HepG2 (cell line): ENCODE data around the gene KLHL40. TPM values are rescaled to one million over a fixed set of nuclear protein-coding genes. Genes with fewer than 3 reads are reported as not detected.

Experiments
- ETV5 ChIP-seq: IDR thresholded peaks from 2 replicates; pipeline ENCODE4 v1.6.1; 2018; ENCODE audit warnings: missing biosample characterization, missing genetic modification reagents, inconsistent platforms, borderline replicate concordance
- FOXK2 ChIP-seq: fragments of 450-650 bp; IDR thresholded peaks from 2 replicates; pipeline ENCODE4 v1.6.1; 2016
- KDM6A ChIP-seq: IDR thresholded peaks from 2 replicates; pipeline ENCODE4 v1.6.1; 2016; ENCODE audit warnings: low read depth
- KLF11 ChIP-seq: IDR thresholded peaks from 2 replicates; pipeline ENCODE4 v1.6.1; 2016; ENCODE audit warnings: missing compliant biosample characterization
- MED1 ChIP-seq: sonication (generic); formaldehyde crosslinking; IDR thresholded peaks from 2 replicates; pipeline ENCODE4 v1.4.0; 2020; ENCODE audit warnings: missing genetic modification reagents
- MIXL1 ChIP-seq: IDR thresholded peaks from 2 replicates; pipeline ENCODE4 v1.6.1; 2016
- RARA ChIP-seq: IDR thresholded peaks from 2 replicates; pipeline ENCODE4 v1.6.1; 2016; ENCODE audit warnings: missing genetic modification reagents, missing compliant biosample characterization
- SOX6 ChIP-seq, 2 experiments: fragments of 450-650 bp in 1 of 2; sonication (generic) in 1 of 2; formaldehyde crosslinking in 1 of 2; IDR thresholded peaks; 2 replicates each; pipeline versions ENCODE4 v1.4.0 to v1.6.1; 2017 to 2020; ENCODE audit warnings: antibody characterized with exemption in 1 of 2, mild to moderate bottlenecking in 1 of 2, missing genetic modification reagents in 1 of 2
- TBX3 ChIP-seq: fragments of 450-650 bp; IDR thresholded peaks from 2 replicates; pipeline ENCODE4 v1.6.1; 2017; ENCODE audit warnings: antibody characterized with exemption, mild to moderate bottlenecking, inconsistent platforms, borderline replicate concordance
- ZNF17 ChIP-seq: sonication (generic); formaldehyde crosslinking; IDR thresholded peaks from 2 replicates; pipeline ENCODE4 v1.5.0; 2020; ENCODE audit warnings: mild to moderate bottlenecking, missing genetic modification reagents
- ZNF232 ChIP-seq: sonication (generic); formaldehyde crosslinking; IDR thresholded peaks from 2 replicates; pipeline ENCODE4 v1.4.0; 2020; ENCODE audit warnings: missing genetic modification reagents, borderline replicate concordance
- ZNF775 ChIP-seq: sonication (generic); formaldehyde crosslinking; IDR thresholded peaks from 2 replicates; pipeline ENCODE4 v1.4.0; 2020; ENCODE audit warnings: missing genetic modification reagents, mild to moderate bottlenecking, moderate library complexity, borderline replicate concordance
- polyA plus RNA-seq, 8 experiments: library from polyadenylated mRNA; depleted of rRNA in 3 of 8; stranded (reverse) in 7 of 8; unstranded in 1 of 8; fragments of >200 nt; fragmentation: Illumina TruSeq in 4 of 8; extraction: Trizol in 4 of 8; gene quantifications; 2 replicates each; pipeline versions ENCODE4 v1.2.1 to v1.2.3, GENCODE V29; 2011 to 2016; ENCODE audit warnings: low read depth in 4 of 8, missing spikeins in 1 of 8, mixed read lengths in 1 of 8; ENCODE audit not compliant: insufficient read depth in 1 of 8
- total RNA-seq, 5 experiments: library from RNA; depleted of rRNA; stranded (reverse); fragments of >200 nt; fragmentation: Illumina TruSeq; extraction: Trizol; gene quantifications; 2 replicates each; pipeline ENCODE4 v1.2.3, GENCODE V29; 2016; ENCODE audit warnings: low read depth in 1 of 5
- TF ChIP-seq, protein P1 (sequence below): sonication (generic); formaldehyde crosslinking; IDR thresholded peaks from 2 replicates; pipeline ENCODE4 v1.8.0; 2022; ENCODE audit warnings: missing genetic modification reagents, mild to moderate bottlenecking, borderline replicate concordance
- TF ChIP-seq, protein P2 (sequence below): sonication (generic); formaldehyde crosslinking; IDR thresholded peaks from 2 replicates; pipeline ENCODE4 v1.9.0; 2022; ENCODE audit warnings: missing genetic modification reagents, mild to moderate bottlenecking, borderline replicate concordance
- TF ChIP-seq, protein P3 (sequence below): sonication (generic); formaldehyde crosslinking; IDR thresholded peaks from 2 replicates; pipeline ENCODE4 v1.4.0; 2020; ENCODE audit warnings: missing genetic modification reagents
- TF ChIP-seq, protein P4 (sequence below): sonication (generic); formaldehyde crosslinking; IDR thresholded peaks from 2 replicates; pipeline ENCODE4 v1.5.0; 2020; ENCODE audit warnings: missing genetic modification reagents

Gene KLHL40
- total and polyA plus RNA-seq, 2 of the 13 experiments (the other 11 are each of a cell fraction or from before 2014, with no cell fraction given), result not detected

DNA sequence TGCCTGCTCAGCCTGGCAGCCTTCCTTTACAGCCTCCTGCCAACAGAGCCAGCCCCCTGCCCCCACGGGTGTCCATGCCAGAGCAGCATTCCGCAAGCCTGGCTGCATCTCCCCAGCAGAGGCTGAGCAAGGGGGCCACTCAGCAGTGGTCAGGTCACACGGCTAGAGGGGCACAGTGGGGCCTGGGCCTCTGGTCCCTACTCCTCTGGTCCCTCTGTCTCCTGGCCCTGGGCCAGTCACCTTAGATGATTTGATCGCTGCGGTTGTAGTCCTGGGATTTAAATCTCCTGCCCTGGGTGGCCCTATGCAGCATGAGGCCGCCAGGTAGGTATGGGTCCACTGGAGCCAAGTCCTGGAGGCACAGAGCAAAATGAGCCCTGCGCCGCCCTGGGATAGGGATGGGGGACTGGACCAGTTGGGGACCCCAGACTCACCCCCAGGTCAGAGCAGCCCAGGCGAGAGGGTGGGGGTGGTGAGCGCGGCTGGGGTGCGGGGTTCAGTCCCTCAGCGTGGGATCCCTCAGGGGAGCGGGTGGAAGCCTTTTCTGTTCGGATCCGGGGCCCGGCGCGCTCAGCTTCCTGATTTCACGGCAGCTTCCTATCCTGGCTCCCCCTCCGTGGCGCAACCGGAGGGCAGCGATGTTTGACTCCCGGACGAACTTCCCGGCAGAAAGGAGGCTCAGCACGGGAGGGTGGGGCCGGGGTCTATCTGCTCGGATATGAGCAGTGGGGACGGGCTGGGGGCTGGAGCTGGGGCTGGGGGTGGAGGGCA, 31.6 kb upstream of the KLHL40 start, which contains the start of gene ZBTB47 (continued):
- TF ChIP-seq, protein P1, sequence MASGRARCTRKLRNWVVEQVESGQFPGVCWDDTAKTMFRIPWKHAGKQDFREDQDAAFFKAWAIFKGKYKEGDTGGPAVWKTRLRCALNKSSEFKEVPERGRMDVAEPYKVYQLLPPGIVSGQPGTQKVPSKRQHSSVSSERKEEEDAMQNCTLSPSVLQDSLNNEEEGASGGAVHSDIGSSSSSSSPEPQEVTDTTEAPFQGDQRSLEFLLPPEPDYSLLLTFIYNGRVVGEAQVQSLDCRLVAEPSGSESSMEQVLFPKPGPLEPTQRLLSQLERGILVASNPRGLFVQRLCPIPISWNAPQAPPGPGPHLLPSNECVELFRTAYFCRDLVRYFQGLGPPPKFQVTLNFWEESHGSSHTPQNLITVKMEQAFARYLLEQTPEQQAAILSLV, result no peak; the same call in 1 of the 2 replicates
- no peak for TF ChIP-seq FOXK2
- no peak for TF ChIP-seq ZNF232 (CRISPR knock-in tag)
- no peak for TF ChIP-seq ZNF775 (CRISPR knock-in tag)
- no peak for TF ChIP-seq MED1 (CRISPR knock-in tag)
- TF ChIP-seq KDM6A (CRISPR knock-in tag), result no peak
- no peak for TF ChIP-seq RARA (CRISPR knock-in tag)
- no peak for TF ChIP-seq MIXL1 (CRISPR knock-in tag)
- TF ChIP-seq ETV5 (CRISPR knock-in tag), result no peak
- TF ChIP-seq, protein P2, sequence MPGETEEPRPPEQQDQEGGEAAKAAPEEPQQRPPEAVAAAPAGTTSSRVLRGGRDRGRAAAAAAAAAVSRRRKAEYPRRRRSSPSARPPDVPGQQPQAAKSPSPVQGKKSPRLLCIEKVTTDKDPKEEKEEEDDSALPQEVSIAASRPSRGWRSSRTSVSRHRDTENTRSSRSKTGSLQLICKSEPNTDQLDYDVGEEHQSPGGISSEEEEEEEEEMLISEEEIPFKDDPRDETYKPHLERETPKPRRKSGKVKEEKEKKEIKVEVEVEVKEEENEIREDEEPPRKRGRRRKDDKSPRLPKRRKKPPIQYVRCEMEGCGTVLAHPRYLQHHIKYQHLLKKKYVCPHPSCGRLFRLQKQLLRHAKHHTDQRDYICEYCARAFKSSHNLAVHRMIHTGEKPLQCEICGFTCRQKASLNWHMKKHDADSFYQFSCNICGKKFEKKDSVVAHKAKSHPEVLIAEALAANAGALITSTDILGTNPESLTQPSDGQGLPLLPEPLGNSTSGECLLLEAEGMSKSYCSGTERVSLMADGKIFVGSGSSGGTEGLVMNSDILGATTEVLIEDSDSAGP (CRISPR knock-in tag), result peak; percentile 4; the same call in 1 of the 2 replicates
- no peak for TF ChIP-seq TBX3
- TF ChIP-seq KLF11 (CRISPR knock-in tag), result no peak
- no peak for TF ChIP-seq SOX6 (IDR thresholded peaks at IDR 0.05)
- TF ChIP-seq SOX6 (CRISPR knock-in tag; IDR thresholded peaks at IDR 0.05), result no peak
- TF ChIP-seq, protein P3, sequence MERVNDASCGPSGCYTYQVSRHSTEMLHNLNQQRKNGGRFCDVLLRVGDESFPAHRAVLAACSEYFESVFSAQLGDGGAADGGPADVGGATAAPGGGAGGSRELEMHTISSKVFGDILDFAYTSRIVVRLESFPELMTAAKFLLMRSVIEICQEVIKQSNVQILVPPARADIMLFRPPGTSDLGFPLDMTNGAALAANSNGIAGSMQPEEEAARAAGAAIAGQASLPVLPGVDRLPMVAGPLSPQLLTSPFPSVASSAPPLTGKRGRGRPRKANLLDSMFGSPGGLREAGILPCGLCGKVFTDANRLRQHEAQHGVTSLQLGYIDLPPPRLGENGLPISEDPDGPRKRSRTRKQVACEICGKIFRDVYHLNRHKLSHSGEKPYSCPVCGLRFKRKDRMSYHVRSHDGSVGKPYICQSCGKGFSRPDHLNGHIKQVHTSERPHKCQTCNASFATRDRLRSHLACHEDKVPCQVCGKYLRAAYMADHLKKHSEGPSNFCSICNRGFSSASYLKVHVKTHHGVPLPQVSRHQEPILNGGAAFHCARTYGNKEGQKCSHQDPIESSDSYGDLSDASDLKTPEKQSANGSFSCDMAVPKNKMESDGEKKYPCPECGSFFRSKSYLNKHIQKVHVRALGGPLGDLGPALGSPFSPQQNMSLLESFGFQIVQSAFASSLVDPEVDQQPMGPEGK (CRISPR knock-in tag), result peak; percentile 5; the same call in 1 of the 2 replicates
- TF ChIP-seq, protein P4, sequence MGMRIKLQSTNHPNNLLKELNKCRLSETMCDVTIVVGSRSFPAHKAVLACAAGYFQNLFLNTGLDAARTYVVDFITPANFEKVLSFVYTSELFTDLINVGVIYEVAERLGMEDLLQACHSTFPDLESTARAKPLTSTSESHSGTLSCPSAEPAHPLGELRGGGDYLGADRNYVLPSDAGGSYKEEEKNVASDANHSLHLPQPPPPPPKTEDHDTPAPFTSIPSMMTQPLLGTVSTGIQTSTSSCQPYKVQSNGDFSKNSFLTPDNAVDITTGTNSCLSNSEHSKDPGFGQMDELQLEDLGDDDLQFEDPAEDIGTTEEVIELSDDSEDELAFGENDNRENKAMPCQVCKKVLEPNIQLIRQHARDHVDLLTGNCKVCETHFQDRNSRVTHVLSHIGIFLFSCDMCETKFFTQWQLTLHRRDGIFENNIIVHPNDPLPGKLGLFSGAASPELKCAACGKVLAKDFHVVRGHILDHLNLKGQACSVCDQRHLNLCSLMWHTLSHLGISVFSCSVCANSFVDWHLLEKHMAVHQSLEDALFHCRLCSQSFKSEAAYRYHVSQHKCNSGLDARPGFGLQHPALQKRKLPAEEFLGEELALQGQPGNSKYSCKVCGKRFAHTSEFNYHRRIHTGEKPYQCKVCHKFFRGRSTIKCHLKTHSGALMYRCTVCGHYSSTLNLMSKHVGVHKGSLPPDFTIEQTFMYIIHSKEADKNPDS (CRISPR knock-in tag), result no peak
- TF ChIP-seq ZNF17 (CRISPR knock-in tag), result no peak
